ENCODE measurements around the gene ZNF519.

ZNF519 gene

GRCh38 chr18:14092625-14093306 lies 39.5 kb downstream of the ZNF519 start:
- no peak for DNase-seq

GRCh38 chr18:14089781-14090180 lies 42.5 kb downstream of the ZNF519 start:
- no peak for DNase-seq

- no peak for DNase-seq
Observed at GRCh38 chr18:14089191-14089590, 43.0 kb downstream of the ZNF519 start.

GRCh38 chr18:14086458-14087231 lies 45.6 kb downstream of the ZNF519 start:
- peak; percentile 36 for DNase-seq

GRCh38 chr18:14085770-14086457 lies 46.3 kb downstream of the ZNF519 start:
- no peak for DNase-seq

- no peak for DNase-seq
Observed at GRCh38 chr18:14075196-14075595, 57.0 kb downstream of the ZNF519 start.

GRCh38 chr18:14074187-14074586 lies 58.0 kb downstream of the ZNF519 start:
- no peak for DNase-seq

GRCh38 chr18:14053661-14054060 lies 78.6 kb downstream of the ZNF519 start:
- DNase-seq: no peak

Data from DMS79 treated with DMSO at 0.1 percent for 48 hours (cell line).